ENCODE measurements around the gene KCNQ1.

Gene KCNQ1

DNA sequence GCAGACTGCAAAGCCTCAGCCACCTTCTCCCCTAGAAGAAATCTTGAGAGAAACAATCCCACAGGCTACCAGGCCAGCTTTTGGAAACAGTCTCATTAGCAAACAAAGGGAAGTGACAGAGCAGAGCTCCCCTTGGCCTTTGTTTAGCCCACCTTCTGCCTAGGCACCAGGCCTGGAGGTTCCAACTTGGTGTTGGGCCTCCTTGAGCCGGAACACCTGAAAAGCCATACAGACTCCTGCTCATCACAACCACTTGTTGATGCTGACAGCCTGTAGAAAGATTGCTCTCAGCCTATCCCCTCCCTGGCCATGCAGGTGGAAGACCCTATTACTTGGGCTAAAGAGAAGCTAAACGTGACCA lies 228.4 kb downstream of the KCNQ1 start:
- Histone ChIP-seq H3K36me3 (peaks cover 5 to 48% (median 30%) of the 10 kb centered on the region in 11 experiments; a peak in 18 of 22 replicates), H3K9me3 (replicated peaks in 1 of 11) (no peaks in the 10 kb centered on the region; a peak in 1 of 22 replicates), H4K20me1 (peaks cover 0 to 70% (median 6%) of the 10 kb centered on the region in 11 experiments; a peak in 10 of 22 replicates), H3K9ac (no peak overlapping the region), H3K27me3 (no peaks in the 10 kb centered on the region), H3K4me2 (peak overlapping the region in 6 of 11 experiments; percentile 19 to 80 (median 46); a peak in 5 of 22 replicates), H3K27ac (no peak overlapping the region), H3K4me1 (peaks cover 40 to 68% (median 57%) of the 10 kb centered on the region in 10 experiments), H3K4me3 (no peak overlapping the region)
- TF ChIP-seq Cebpa-rat (IDR thresholded peaks at IDR 0.05) = no peak

DNA sequence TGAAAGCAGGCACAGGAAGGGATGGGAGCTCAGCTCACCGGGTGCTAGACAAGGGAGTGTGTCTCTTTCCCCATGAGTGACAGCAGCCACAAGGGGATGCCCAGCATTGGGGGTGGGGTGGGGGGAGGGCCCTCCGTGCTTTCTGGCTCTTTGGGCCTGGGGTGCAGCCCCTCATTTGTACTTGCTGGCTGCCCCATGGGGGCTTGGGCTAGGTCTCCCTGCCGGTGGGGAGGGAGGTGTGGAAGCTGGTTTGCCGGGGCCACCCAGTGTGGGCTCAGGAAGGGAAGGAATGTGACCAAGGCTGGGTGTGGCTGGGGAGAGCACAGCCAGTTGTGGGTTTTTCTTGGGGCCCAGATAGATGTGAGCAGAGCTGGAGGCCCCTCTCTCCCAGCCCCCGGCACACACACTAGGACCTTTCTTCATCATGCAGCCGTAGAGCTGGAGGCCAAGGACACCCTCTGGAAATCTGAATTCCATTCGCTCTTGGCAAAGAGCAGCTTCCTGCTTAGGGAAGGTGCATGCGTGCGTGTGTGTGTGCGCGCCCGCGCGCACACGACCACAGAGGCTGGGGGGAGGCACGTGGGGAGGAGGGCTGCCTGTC lies 229.2 kb downstream of the KCNQ1 start:
- H3K4me2 ChIP-seq = peak overlapping the region in 10 of 11 experiments; percentile 11 to 80 (median 32); a peak in 16 of 22 replicates
- peaks cover 0 to 77% (median 6%) of the 10 kb centered on the region in 11 experiments; a peak in 10 of 22 replicates for H4K20me1 ChIP-seq
- no peak overlapping the region for H3K4me3 ChIP-seq
- H3K9ac ChIP-seq = no peak overlapping the region
- TF ChIP-seq Cebpa-rat (IDR thresholded peaks at IDR 0.05) = no peak
- H3K27me3 ChIP-seq = no peaks in the 10 kb centered on the region
- peaks cover 5 to 41% (median 26%) of the 10 kb centered on the region in 11 experiments; a peak in 17 of 22 replicates for H3K36me3 ChIP-seq
- no peaks in the 10 kb centered on the region; a peak in 1 of 22 replicates for H3K9me3 ChIP-seq (replicated peaks in 1 of 11)
- H3K27ac ChIP-seq = peak overlapping the region in 2 of 11 experiments; percentile 13 to 52; a peak in 3 of 22 replicates
- H3K4me1 ChIP-seq = peaks cover 42 to 74% (median 63%) of the 10 kb centered on the region in 10 experiments

DNA sequence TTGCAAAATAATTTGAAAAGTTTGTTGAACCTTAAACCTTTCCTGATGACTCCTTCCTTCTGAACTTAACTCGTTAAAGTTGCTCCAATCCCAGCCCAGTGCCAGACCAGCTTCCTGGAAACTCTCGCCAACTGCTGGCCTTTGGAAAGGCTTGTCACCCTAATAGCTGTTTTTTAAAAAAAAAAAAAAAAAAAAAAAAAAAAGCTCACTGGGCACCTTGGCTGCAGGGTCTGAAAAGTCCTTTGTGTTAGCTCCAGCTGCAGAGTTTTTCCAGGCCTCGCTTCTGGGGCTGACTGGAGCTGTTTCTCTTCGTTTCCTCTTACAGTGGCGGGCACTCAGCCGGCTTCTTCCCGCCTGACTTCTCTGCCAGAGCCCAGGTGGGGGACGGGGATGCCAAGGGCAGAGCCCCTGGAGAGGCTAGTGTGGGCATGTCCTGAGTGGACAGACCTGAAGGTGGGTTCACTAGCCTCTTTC lies 229.9 kb downstream of the KCNQ1 start:
- TF ChIP-seq Cebpa-rat (IDR thresholded peaks at IDR 0.05) = no peak
- Histone ChIP-seq H3K4me2 (peak overlapping the region in 7 of 11 experiments; percentile 11 to 80 (median 52); a peak in 8 of 22 replicates), H3K36me3 (peaks cover 1 to 33% (median 18%) of the 10 kb centered on the region in 11 experiments; a peak in 14 of 22 replicates), H4K20me1 (peaks cover 0 to 81% (median 5%) of the 10 kb centered on the region in 11 experiments; a peak in 10 of 22 replicates), H3K27me3 (no peaks in the 10 kb centered on the region), H3K9ac (no peak overlapping the region), H3K4me3 (no peak overlapping the region), H3K9me3 (replicated peaks in 1 of 11) (no peaks in the 10 kb centered on the region; a peak in 1 of 22 replicates), H3K27ac (peak overlapping the region in 2 of 11 experiments; percentile 13 to 52; a peak in 2 of 22 replicates), H3K4me1 (peaks cover 44 to 81% (median 63%) of the 10 kb centered on the region in 10 experiments)

DNA sequence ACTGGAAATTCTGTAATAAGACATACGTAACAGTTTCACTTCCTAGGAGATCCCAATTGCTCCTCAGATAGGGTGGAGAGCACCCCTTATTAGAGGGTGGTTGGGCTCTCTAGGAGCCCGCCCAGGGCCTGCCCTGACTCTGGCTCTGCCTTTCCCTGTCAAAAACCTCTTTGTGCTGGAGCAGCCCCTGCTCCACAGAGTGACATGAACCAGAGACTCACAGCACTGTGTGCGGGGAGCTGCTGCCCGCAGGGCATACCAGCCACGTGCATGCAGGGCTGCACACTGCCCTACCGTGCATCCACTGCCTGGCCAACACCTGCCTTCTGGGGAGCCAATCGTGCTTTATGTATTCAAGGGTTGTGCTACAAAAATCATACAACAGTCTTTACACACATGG lies 230.7 kb downstream of the KCNQ1 start:
- no peaks in the 10 kb centered on the region for H3K27me3 ChIP-seq
- no peak overlapping the region for H3K4me3 ChIP-seq
- no peak overlapping the region for H3K9ac ChIP-seq
- H3K4me2 ChIP-seq = peak overlapping the region in 5 of 11 experiments; percentile 19 to 80 (median 57); a peak in 10 of 22 replicates
- H3K9me3 ChIP-seq (replicated peaks in 1 of 11) = no peaks in the 10 kb centered on the region; a peak in 1 of 22 replicates
- peaks cover 42 to 84% (median 62%) of the 10 kb centered on the region in 10 experiments for H3K4me1 ChIP-seq
- H3K36me3 ChIP-seq = peaks cover 0 to 27% (median 12%) of the 10 kb centered on the region in 11 experiments; a peak in 10 of 22 replicates
- peaks cover 0 to 75% (median 5%) of the 10 kb centered on the region in 11 experiments; a peak in 10 of 22 replicates for H4K20me1 ChIP-seq
- peak overlapping the region in 3 of 11 experiments; percentile 15 to 52 (median 45); a peak in 6 of 22 replicates for H3K27ac ChIP-seq
- TF ChIP-seq Cebpa-rat (IDR thresholded peaks at IDR 0.05) = no peak

- Histone ChIP-seq H3K36me3 (peaks cover 0 to 23% (median 12%) of the 10 kb centered on the region in 11 experiments; a peak in 11 of 22 replicates), H3K4me2 (peak overlapping the region in 10 of 11 experiments; percentile 5 to 80 (median 54); a peak in 19 of 22 replicates), H3K9me3 (replicated peaks in 1 of 11) (no peaks in the 10 kb centered on the region; a peak in 1 of 22 replicates), H3K27me3 (no peaks in the 10 kb centered on the region), H4K20me1 (peaks cover 0 to 78% (median 6%) of the 10 kb centered on the region in 11 experiments; a peak in 13 of 22 replicates), H3K9ac (peak overlapping the region in 2 of 11 experiments; percentile 10 to 35; a peak in 1 of 22 replicates), H3K4me3 (no peak overlapping the region), H3K27ac (peak overlapping the region in 10 of 11 experiments; percentile 13 to 72 (median 48); a peak in 17 of 22 replicates), H3K4me1 (peaks cover 38 to 86% (median 67%) of the 10 kb centered on the region in 10 experiments)
- no peak for TF ChIP-seq Cebpa-rat (IDR thresholded peaks at IDR 0.05)
Observed at GRCh38 chr11:2677127-2677526, 232.3 kb downstream of the KCNQ1 start.

- Histone ChIP-seq H3K9ac (no peak overlapping the region), H3K36me3 (peaks cover 0 to 25% (median 11%) of the 10 kb centered on the region in 11 experiments; a peak in 11 of 22 replicates), H3K9me3 (replicated peaks in 1 of 11) (no peaks in the 10 kb centered on the region; a peak in 1 of 22 replicates), H3K27me3 (no peaks in the 10 kb centered on the region), H3K27ac (peak overlapping the region in 3 of 11 experiments; percentile 6 to 37 (median 22); a peak in 4 of 22 replicates), H3K4me2 (peak overlapping the region in 6 of 11 experiments; percentile 18 to 74 (median 30); a peak in 7 of 22 replicates), H4K20me1 (peaks cover 4 to 78% (median 18%) of the 10 kb centered on the region in 11 experiments; a peak in 15 of 22 replicates), H3K4me3 (no peak overlapping the region), H3K4me1 (peaks cover 45 to 94% (median 72%) of the 10 kb centered on the region in 10 experiments)
- TF ChIP-seq Cebpa-rat (IDR thresholded peaks at IDR 0.05) = no peak
Observed at GRCh38 chr11:2678396-2678795, 233.6 kb downstream of the KCNQ1 start.

DNA sequence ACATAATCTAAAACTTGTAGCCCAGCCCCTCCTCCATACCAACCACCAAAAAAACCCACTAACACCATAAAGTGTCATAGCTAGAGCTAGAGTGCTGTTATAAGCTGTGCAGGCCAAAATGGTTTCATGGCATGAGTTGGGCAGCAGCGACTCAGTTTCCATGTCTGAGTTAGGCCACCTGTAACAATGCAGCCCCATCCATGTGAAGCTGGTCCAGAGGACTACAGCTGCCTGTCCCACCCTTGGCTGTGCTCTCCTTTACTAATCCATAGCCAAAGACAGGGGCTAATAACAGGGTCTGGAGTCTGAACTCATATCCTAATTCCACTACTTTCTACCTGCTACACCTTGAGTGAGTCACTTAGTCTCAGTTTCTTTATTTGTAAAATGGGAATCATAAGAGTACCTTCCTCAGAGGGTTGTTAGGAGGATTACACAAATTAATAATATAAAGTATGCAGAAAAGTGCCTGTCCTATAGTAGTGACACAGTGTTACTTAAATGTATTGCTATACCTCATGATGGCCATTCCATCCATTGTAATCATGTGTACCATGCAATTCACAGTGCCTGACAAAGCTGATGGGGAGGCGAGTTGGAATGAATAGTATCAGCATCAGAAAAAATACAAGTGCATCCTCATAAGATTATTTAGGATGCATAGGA lies 234.3 kb downstream of the KCNQ1 start:
- Histone ChIP-seq H3K27ac (peak overlapping the region in 1 of 11 experiments; percentile 37; a peak in 2 of 22 replicates), H3K9me3 (replicated peaks in 1 of 11) (no peaks in the 10 kb centered on the region; a peak in 1 of 22 replicates), H3K27me3 (no peaks in the 10 kb centered on the region), H3K36me3 (peaks cover 0 to 25% (median 11%) of the 10 kb centered on the region in 11 experiments; a peak in 12 of 22 replicates), H3K4me3 (no peak overlapping the region), H3K4me2 (peak overlapping the region in 6 of 11 experiments; percentile 18 to 74 (median 30); a peak in 7 of 22 replicates), H3K9ac (no peak overlapping the region), H4K20me1 (peaks cover 4 to 78% (median 26%) of the 10 kb centered on the region in 11 experiments; a peak in 16 of 22 replicates), H3K4me1 (peaks cover 42 to 87% (median 64%) of the 10 kb centered on the region in 10 experiments)
- no peak for TF ChIP-seq Cebpa-rat (IDR thresholded peaks at IDR 0.05)

DNA sequence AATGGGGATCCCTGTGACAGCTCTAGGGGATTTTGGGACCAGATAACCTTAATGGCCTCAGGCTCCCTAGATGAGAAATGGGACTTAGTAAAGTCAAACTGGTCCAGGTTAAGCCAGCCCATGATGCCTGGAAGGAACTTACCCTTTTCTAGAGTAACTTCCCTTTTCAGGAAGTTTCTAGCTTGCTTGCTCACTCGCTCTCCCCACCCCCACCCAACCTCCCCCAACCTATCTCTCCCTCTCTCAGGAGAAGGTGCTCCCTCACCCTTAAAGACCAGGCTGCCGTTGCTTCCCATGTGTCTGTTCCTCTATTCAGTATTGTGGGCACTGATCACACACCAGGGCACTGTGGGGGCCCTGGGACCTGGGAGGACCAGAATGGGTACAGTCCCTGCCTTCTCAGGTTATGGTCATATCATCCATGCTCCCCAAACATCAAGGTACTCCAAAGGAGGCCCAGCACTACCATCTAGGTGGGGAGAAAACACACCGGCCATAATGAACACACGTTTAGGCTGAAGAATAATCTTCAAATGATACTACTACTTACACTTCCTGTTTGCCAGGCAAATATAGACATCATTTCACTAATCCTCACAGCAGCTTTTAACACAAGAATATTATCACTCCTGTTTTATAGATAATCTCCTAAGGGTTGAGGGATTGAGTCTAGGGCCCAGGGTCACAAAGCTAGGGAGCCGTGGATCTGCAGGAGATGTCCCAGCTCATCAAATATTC lies 236.8 kb downstream of the KCNQ1 start:
- Histone ChIP-seq H4K20me1 (peaks cover 21 to 78% (median 44%) of the 10 kb centered on the region in 11 experiments; a peak in 19 of 22 replicates), H3K27me3 (no peaks in the 10 kb centered on the region), H3K36me3 (peaks cover 0 to 40% (median 19%) of the 10 kb centered on the region in 11 experiments; a peak in 11 of 22 replicates), H3K27ac (peak overlapping the region in 5 of 11 experiments; percentile 10 to 57 (median 27); a peak in 8 of 22 replicates), H3K4me1 (peaks cover 33 to 62% (median 45%) of the 10 kb centered on the region in 10 experiments), H3K9ac (0 out of 22 replicates have a peak overlapping the region, but pooled peaks of 1 of the 11 experiments have one; percentile 15), H3K4me3 (no peak overlapping the region), H3K4me2 (peak overlapping the region; percentile 36 to 81 (median 57)), H3K9me3 (replicated peaks in 1 of 11) (no peaks in the 10 kb centered on the region; a peak in 1 of 22 replicates)
- TF ChIP-seq Cebpa-rat (IDR thresholded peaks at IDR 0.05) = no peak
